T47D (cell line): Measurements from ENCODE around the gene ZIC1.

Experiments used
- DNase-seq, 2 experiments: peaks; one replicate each; pipeline versions ENCODE4 v3.0.0 to v3.0.0-alpha.2; 2011 to 2012; ENCODE audit warnings: low read depth in 1 of 2, low spot score in 1 of 2
- JUND ChIP-seq: IDR thresholded peaks from 2 replicates; pipeline ENCODE4 v1.6.1; 2012; ENCODE audit warnings: low read depth
- in situ Hi-C: cut with HindIII; loops from 2 replicates; pipeline ENCODE4 v1.10.0; 2016; ENCODE audit warnings: low sequenced_read_pairs, low pct_unique_long_range_greater_than_20kb

ZIC1 gene

DNA sequence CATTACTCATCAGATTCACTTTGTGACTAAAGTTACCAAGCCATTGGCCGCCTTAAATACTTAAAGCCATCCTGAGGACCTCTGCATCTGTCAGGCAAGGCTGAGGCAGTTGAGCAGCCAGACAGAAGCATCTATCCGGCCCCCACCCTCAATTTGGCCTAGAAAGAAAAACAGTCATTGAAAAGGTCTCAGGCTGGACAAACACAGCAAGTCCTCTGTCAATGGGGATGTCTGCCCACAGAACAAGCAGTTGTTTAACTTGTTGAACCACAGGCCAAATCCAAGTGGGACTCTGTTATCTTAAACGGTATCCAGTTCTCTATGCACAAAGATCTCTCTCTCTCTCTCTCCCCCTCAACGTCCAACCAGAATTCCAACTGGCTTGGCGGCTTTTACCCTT is 5.7 kb upstream of the ZIC1 start:
- in situ Hi-C loops, result no loop called here
- DNase-seq, result no peak
- TF ChIP-seq JUND, result no peak

DNA sequence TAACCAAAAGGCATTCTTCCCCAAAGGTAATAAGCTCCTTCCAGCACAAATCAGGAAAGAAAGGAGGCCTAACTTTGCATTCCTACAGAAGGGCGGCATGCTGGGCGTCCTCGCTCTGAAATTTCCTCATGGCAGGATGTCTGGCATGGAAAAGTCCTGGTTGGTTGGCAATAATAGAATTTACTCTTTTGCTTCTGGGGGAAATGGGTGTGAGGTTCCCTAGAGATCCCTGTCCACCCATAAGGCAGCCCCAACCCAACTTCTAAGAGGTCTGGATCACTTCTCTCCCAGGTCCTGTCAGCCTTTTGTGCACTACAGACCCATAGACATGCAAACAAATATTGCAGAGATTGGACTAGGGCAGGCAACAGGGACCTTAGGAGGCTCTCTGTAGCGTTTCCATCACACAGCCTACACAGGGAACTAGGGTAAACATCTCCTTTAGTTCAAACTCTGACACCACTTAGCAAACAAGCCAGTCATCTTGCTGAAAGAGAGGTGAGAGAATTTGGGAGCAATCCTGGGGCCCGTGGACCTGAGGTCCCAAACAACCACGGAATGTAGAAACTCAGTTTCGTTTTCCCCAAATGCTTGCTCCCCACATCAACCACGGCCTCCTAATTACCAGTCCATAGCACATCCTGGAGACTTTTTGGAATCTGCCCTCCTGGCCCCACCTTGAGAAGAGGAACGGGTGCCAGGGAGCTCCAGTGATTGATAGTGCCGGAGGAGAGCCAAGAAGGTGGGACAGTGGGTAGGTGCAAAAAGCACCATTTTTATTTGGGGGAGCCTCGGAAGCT is 5.0 kb upstream of the ZIC1 start:
- TF ChIP-seq JUND, result no peak
- DNase-seq, result no peak
- in situ Hi-C loops, result no loop called here

DNA sequence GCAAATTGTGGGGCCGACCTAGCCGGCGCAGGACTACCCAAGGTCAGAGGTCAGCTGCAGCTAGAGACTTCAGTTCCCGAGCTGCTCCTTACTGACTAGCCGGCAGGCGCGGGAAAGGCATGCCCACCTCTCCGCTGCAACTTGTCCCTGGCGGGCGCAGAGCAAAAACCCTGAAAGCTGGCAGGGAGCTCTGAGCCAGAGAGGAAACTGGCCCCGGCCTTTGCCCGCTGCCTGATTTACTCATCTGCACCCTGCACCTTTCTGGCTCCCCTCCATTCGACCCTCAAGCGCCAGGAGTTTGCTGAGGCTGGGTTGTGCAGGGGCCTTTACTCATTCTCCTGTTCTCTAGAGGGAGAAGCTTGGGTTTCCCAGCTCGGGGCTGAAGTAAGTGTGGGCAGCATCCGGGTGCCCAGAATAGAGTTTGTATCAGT is 4.3 kb upstream of the ZIC1 start:
- no peak for TF ChIP-seq JUND
- DNase-seq, result no peak
- in situ Hi-C loops, result no loop called here

DNA sequence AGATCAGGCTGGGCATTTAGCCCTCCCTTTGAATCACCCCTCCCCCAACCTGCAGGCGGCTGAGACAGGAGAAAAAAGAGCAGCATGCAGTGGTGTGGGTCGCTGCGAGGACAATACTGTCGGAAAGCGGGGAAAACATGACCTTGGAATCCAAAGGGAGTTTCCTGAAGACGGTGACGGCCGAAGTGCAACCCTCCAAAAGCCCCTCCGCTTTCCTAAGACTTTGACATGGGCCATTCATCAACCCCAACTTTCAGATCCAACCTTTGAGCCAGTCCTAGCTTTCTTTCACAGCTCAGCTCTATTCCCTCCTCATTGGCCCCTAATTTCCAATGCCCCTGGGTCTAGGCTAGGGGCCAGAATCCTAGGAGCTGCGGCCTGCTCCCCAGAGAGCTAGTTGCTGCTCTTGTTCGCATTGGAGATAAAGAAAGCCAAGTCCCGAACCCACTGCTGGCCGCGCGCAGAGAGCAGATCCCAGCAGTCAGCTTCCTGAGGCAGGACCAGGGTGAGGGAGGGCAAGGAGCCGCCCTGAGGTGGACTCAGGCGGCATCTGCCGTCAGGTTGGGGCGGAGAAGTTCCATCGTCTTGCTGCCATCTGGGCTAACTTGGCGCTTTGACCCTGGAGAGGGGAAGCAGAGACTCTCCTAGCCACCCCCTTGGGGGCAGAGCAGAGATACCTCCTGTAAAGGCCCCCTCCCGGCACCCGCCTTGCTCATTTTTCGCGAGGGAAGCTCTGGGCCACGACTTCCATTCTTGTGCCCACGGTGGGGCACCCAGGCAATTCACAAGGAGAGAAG is 3.7 kb upstream of the ZIC1 start:
- TF ChIP-seq JUND, result no peak
- in situ Hi-C loops, result no loop called here
- no peak for DNase-seq

DNA sequence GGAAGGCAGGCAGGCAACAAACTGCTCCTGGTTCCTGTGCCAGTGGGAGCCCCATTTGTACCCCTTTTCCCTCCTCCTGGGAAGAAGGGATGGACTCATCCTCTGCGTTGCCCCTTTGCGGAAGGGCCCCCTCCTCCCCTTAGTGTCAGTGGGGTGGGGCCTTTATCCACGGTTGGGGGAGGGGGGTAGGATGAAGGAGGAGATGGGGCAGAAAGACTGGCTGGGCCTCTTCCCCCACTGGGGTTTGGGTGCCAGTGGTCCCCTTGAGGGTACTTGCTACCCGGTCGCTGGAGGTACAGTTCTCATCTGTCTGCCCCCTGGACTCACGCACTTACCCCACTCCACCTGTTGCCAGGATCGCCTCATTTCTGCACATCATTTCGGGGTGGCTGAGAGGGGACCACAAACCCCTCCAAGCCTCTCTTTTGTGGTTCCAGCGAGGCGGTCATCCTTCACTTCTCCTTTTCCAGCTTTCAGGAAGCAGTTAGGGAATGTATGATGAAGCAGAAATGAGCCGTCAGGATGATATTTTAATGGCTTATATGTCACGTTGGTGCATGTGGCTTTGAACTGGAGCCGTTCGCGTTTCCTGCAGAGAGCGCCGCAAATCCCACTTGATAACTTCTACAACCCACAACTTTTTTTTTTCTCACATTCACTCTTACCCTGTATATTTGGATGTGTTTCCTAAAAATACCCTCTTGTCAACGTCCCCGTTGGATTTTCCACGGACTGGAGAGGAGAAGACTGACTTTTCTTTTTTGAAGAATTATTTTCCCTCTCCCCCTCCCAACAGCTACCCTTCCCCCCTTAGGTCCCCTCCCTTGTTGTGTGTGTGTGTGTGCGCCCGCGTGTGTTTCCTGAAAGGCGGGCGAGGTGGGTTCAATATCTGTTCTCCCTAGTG is 2.9 kb upstream of the ZIC1 start, which contains the start of gene ZIC4:
Gene ZIC4 (minus strand): TSS at position 516 of the 904 bp plus-strand sequence. CDS start 3,746 bp downstream, outside the sequence.
- DNase-seq, result no peak
- no peak for TF ChIP-seq JUND
- in situ Hi-C loops, result no loop called here

DNA sequence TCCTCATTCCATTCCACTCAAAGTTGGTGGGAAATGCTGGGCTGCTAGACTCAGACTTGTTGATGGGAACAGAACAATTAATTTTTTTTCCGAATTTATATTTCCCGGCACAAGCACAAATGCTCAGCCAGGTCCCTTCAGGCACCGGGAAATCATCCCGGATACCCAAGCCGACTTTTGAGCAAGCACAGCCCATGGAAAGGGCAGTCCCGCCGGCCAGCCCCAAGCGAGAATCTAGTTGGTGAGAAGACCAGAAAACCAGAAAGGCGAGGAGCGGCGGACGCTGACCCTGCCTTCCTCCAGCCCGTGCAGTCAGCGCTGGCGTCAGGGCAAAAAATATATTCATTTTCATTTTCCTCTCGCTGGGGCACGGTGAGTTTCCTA is 2.1 kb upstream of the ZIC1 start:
- peak; percentile 53 to 86 for DNase-seq
- TF ChIP-seq JUND, result no peak
- in situ Hi-C loops, result no loop called here

DNA sequence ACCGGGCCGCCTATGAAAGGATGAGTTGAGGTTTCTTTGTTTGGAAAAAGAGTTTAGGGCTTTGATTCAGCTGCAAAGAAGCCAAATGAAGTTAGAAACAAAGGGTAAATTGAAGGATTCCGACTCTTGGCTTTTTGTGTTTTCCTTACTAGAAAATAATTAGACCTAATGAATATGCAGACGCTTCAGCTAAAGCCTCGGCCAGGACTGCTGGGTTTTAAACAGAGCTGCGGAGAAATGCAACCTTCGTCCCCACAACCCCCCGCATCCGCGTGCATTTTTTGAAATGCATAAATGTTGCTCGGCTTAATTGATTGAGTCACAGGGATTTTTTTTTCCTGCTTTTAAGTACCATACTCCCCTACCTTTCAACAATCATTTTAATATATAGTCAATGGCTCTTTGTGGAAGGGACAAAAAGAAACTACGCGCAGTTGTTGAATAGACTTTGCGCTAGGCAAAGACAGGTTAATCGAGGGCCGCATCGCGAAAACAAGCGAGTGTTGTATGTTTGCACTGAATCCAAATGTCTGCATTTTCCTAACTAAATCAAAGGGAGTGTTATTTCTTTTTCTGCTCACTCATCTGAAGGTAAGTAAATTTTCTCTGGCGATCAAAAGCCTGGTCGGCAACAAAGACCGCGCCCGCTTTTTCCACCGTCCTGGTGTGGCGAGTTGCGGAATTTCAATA is 1.5 kb upstream of the ZIC1 start:
- no peak for TF ChIP-seq JUND
- in situ Hi-C loops, result no loop called here
- DNase-seq, result no peak

DNA sequence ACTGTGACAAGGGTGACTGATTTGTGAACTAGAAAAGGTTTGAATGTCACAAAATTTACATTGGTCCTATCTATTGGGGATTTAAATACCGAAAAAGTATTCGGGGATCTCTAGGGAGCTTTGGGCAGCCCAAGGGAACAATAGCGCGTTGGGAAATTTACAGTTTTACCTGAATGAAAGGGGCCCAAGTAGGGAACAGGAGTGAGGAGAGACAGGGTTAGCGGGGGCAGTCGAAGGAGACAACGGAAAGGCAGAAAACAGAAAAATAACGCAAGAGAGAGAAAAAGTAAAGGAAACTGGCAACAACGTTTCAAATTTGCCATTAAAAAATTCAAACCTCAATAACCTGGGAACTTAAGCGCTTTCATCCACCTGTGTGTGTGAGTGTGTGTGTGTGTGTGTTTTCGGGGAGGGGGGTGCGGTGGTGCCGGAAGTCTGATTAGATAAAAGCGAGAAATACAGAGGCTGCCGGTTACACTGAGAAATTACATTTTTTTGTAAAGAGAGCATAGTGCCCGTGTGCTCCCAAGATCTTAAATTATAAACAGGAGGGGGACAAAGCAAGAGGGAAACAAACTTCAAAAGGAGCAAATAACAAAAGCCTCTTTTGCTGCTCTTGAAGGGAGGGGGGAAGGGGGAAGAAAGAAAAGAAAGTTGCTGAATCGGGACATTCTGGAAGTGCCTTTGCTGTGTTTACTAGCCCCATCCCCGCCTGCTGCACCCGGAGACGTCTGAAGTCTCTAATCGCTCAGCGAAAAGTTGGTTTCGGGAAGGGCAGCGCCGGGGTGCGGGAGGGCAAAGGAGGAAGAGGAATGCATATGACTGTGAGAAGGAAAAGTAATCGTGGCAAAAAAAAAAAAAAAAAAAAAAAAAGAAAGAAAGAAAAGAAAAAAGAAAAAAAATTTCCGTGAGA is 721 bp upstream of the ZIC1 start:
- in situ Hi-C loops, result no loop called here
- TF ChIP-seq JUND, result no peak
- no peak for DNase-seq

DNA sequence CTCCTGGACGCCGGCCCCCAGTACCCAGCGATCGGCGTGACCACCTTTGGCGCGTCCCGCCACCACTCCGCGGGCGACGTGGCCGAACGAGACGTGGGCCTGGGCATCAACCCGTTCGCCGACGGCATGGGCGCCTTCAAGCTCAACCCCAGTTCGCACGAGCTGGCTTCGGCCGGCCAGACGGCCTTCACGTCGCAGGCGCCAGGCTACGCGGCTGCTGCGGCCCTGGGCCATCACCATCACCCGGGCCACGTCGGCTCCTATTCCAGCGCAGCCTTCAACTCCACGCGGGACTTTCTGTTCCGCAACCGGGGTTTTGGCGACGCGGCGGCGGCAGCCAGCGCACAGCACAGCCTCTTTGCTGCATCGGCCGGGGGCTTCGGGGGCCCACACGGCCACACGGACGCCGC is 956 bp downstream of the ZIC1 start:
- in situ Hi-C loops, result no loop called here
- no peak for DNase-seq
- TF ChIP-seq JUND, result no peak

DNA sequence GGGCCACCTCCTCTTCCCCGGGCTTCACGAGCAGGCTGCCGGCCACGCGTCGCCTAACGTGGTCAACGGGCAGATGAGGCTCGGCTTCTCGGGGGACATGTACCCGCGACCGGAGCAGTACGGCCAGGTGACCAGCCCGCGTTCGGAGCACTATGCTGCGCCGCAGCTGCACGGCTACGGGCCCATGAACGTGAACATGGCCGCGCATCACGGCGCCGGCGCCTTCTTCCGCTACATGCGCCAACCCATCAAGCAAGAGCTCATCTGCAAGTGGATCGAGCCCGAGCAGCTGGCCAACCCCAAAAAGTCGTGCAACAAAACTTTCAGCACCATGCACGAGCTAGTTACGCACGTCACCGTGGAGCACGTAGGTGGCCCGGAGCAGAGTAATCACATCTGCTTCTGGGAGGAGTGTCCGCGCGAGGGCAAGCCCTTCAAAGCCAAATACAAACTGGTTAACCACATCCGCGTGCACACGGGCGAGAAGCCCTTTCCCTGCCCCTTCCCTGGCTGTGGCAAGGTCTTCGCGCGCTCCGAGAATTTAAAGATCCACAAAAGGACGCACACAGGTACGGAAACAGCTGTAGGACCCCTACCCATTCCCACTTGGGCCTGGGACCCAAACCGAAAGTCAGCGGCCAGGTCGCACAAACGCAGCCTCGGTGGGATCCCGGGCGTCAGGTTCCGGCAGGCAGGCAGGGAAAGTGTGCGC is 1.5 kb downstream of the ZIC1 start:
- in situ Hi-C loops, result no loop called here
- no peak for TF ChIP-seq JUND
- DNase-seq, result no peak
